Upper lobe of left lung (tissue), 4 donors: Measurements from ENCODE around the gene PVALB.

Experiments
- POLR2A ChIP-seq, 4 donors: fragments of 450-650 bp; IDR thresholded peaks; one replicate each; pipeline ENCODE4 v1.5.1; 2016 to 2017; ENCODE audit warnings: antibody characterized with exemption in 4 of 4, mild to moderate bottlenecking in 2 of 4
- POLR2AphosphoS5 ChIP-seq, 2 donors: sonication (generic); formaldehyde crosslinking; IDR thresholded peaks; one replicate each; pipeline ENCODE4 v1.5.1; 2017; ENCODE audit warnings: antibody characterized with exemption in 2 of 2
- TF ChIP-seq, protein P1 (sequence below), 6 experiments: fragments of 450-650 bp in 4 of 6; fragments of 200-600 bp in 2 of 6; sonication (generic) in 2 of 6; IDR thresholded peaks; one replicate each; pipeline ENCODE4 v1.5.1; 2016 to 2019; ENCODE audit warnings: antibody characterized with exemption in 6 of 6

DNA sequence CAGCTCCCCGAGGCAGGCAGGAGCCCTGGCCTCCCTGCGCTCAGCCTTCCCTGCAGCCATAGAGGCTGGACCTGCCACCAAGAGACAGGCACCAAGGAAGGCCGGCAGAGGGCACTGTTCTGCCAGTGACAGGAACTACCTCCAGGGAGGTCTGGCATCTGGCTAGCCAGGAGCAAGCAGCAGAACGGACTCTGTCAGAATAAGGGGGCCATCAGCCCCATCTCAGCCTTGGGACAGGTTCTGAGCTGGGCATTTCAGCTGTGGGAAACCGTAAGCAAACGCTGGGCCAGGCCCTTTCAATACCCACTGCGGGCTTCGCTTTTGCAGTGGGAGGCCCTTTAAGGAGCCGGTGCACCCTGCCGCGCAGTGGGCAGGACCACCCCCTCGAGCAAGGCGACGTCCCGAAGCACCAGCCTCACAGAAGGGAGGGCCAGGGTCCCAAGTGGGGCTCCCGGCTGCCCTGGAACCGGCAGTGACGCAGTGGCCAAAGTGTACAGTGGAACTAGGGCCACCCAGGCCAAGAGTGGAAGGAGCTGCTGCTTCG is 59.1 kb downstream of the PVALB start:
- no peak for TF ChIP-seq POLR2AphosphoS5 (IDR thresholded peaks at IDR 0.05)
- TF ChIP-seq, protein P1, sequence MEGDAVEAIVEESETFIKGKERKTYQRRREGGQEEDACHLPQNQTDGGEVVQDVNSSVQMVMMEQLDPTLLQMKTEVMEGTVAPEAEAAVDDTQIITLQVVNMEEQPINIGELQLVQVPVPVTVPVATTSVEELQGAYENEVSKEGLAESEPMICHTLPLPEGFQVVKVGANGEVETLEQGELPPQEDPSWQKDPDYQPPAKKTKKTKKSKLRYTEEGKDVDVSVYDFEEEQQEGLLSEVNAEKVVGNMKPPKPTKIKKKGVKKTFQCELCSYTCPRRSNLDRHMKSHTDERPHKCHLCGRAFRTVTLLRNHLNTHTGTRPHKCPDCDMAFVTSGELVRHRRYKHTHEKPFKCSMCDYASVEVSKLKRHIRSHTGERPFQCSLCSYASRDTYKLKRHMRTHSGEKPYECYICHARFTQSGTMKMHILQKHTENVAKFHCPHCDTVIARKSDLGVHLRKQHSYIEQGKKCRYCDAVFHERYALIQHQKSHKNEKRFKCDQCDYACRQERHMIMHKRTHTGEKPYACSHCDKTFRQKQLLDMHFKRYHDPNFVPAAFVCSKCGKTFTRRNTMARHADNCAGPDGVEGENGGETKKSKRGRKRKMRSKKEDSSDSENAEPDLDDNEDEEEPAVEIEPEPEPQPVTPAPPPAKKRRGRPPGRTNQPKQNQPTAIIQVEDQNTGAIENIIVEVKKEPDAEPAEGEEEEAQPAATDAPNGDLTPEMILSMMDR (IDR thresholded peaks at IDR 0.05), result peak; percentile 65 to 81 (median 76)
- no peak for TF ChIP-seq POLR2A (IDR thresholded peaks at IDR 0.05)
